Measurements from ENCODE around the gene FOSB. TPM values are rescaled to one million over a fixed set of nuclear protein-coding genes. Genes with fewer than 3 reads are reported as not detected.

The FOSB gene
- total RNA-seq, 1 experiment from 2014 or later = 1.7 TPM

- Histone ChIP-seq H2BK5ac (ENCODE audit: insufficient read length, low read length) (no peak overlapping the region), H3K4ac (ENCODE audit: low read depth, low read length) (peak overlapping the region; percentile 89; the same call in 1 of the 2 replicates), H3K27ac (ENCODE audit: insufficient read length, low read depth, low read length) (peak overlapping the region; percentile 73), H2AK5ac (ENCODE audit: insufficient read length, low read length) (no peak overlapping the region), H3K4me2 (ENCODE audit: insufficient read depth, insufficient read length, low read length) (peak overlapping the region; percentile 76), H4K8ac (replicated peaks; ENCODE audit: insufficient read length, low read depth, low read length) (no peak overlapping the region), H3K9ac (ENCODE audit: extremely low read depth, insufficient read length, low read length) (peak overlapping the region; percentile 87), H2BK15ac (ENCODE audit: low read depth, low read length) (no peak overlapping the region), H3K27me3 (ENCODE audit: insufficient read depth, low read length) (no peaks in the 10 kb centered on the region), H2BK12ac (ENCODE audit: insufficient read length, low read depth, low read length) (peak overlapping the region; percentile 82), H4K5ac (ENCODE audit: insufficient read length, low read depth, low read length) (no peak overlapping the region), H3K23me2 (ENCODE audit: insufficient read length, low read depth, low read length, poor library complexity, severe bottlenecking) (peaks cover 10% of the 10 kb centered on the region), H3K79me2 (ENCODE audit: insufficient read depth, low read length) (no peaks in the 10 kb centered on the region), H3K9me3 (ENCODE audit: control insufficient read depth, low read depth, low read length) (no peaks in the 10 kb centered on the region), H2BK20ac (ENCODE audit: low read depth, low read length, poor library complexity, severe bottlenecking) (no peak overlapping the region), H4K91ac (ENCODE audit: insufficient read length, low read depth, low read length) (no peak overlapping the region), H3K14ac (ENCODE audit: insufficient read depth, low read length) (peak overlapping the region; percentile 99), H2AFZ (ENCODE audit: low read length) (no peak overlapping the region), H3T11ph (ENCODE audit: low read length) (peak overlapping the region; percentile 56), H4K20me1 (ENCODE audit: control insufficient read depth, insufficient read depth, insufficient read length) (no peaks in the 10 kb centered on the region), H3K4me1 (ENCODE audit: insufficient read depth, low read length) (peaks cover 2% of the 10 kb centered on the region; the same call in 1 of the 2 replicates), H2BK120ac (ENCODE audit: low read depth, low read length, poor library complexity, severe bottlenecking) (peak overlapping the region; percentile 94), H3K23ac (ENCODE audit: insufficient read length, low read depth, low read length) (no peak overlapping the region), H3K79me1 (ENCODE audit: insufficient read depth, low read depth, low read length, poor library complexity, severe bottlenecking) (no peaks in the 10 kb centered on the region), H3K56ac (ENCODE audit: insufficient read length, low read depth, low read length) (no peak overlapping the region), H3K18ac (ENCODE audit: insufficient read length, low read depth, low read length) (peak overlapping the region; percentile 98)
- WGBS (ENCODE audit: extremely low coverage, insufficient read length, low lambda C conversion rate) = no CpG with 5 or more reads among the region's 49 CpGs
- TF ChIP-seq, protein P1, sequence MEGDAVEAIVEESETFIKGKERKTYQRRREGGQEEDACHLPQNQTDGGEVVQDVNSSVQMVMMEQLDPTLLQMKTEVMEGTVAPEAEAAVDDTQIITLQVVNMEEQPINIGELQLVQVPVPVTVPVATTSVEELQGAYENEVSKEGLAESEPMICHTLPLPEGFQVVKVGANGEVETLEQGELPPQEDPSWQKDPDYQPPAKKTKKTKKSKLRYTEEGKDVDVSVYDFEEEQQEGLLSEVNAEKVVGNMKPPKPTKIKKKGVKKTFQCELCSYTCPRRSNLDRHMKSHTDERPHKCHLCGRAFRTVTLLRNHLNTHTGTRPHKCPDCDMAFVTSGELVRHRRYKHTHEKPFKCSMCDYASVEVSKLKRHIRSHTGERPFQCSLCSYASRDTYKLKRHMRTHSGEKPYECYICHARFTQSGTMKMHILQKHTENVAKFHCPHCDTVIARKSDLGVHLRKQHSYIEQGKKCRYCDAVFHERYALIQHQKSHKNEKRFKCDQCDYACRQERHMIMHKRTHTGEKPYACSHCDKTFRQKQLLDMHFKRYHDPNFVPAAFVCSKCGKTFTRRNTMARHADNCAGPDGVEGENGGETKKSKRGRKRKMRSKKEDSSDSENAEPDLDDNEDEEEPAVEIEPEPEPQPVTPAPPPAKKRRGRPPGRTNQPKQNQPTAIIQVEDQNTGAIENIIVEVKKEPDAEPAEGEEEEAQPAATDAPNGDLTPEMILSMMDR (conservative IDR thresholded peaks at IDR 0.05) = no peak
- Mint-ChIP-seq H3K9me3 (peaks cover 0 to 3% of the 10 kb centered on the region in 2 experiments; a peak in 1 of 5 replicates), H3K4me1 (peaks cover 26 to 35% of the 10 kb centered on the region in 2 experiments), H3K27ac (peak overlapping the region; percentile 95 to 97 (median 97); a peak in 6 of 7 replicates), H3K27me3 (ENCODE audit: low read depth) (peaks cover 8% of the 10 kb centered on the region; the same call in 1 of the 2 replicates), H3K36me3 (ENCODE audit: insufficient read depth in 1 of 3, low read depth in 3 of 3) (no peaks in the 10 kb centered on the region), H3K4me3 (peak overlapping the region; percentile 77 to 94)
- DNase-seq = peak; percentile 98
Observed at GRCh38 chr19:45443462-45444317, 24.1 kb upstream of the FOSB start.

All from H9 (cell line).